OCI-LY1 (cell line): ENCODE data around the gene EFHC1.
A peak's percentile ranks its signal among the peaks of the same experiment; 100 is the strongest.

Source experiments
- H2AFZ ChIP-seq: fragments of 200-600 bp; sonication (generic), shearing (Covaris generic); 2 replicates; pipeline ENCODE4 v1.6.0; 2014; ENCODE audit warnings: antibody characterized with exemption, mild to moderate bottlenecking, low read length
- H3F3A ChIP-seq: fragments of 200-600 bp; sonication (generic), shearing (Covaris generic); 2 replicates; pipeline ENCODE4 v1.6.0; 2014; ENCODE audit warnings: mild to moderate bottlenecking, antibody characterized with exemption, low read length, moderate library complexity; ENCODE audit not compliant: insufficient read depth
- H3K27ac ChIP-seq: fragments of 200-600 bp; sonication (generic); 2 replicates; pipeline ENCODE4 v1.5.1; 2014; ENCODE audit warnings: low read length, mixed run types, mild to moderate bottlenecking, low read depth; ENCODE audit not compliant: poor library complexity, severe bottlenecking
- H3K27me3 ChIP-seq: fragments of 200-600 bp; sonication (generic); 2 replicates; pipeline ENCODE4 v1.6.0; 2014; ENCODE audit warnings: antibody characterized with exemption, mild to moderate bottlenecking, low read length, moderate library complexity; ENCODE audit not compliant: insufficient read depth
- H3K36me3 ChIP-seq: fragments of 200-600 bp; sonication (generic); 2 replicates; pipeline ENCODE4 v1.6.1; 2014; ENCODE audit warnings: mild to moderate bottlenecking, antibody characterized with exemption, low read length, moderate library complexity, mixed read lengths; ENCODE audit not compliant: insufficient read depth
- H3K4me1 ChIP-seq: fragments of 200-600 bp; sonication (generic); 2 replicates; pipeline ENCODE4 v1.5.1; 2014; ENCODE audit warnings: mild to moderate bottlenecking, low read length, moderate library complexity; ENCODE audit not compliant: insufficient read depth, severe bottlenecking
- H3K4me2 ChIP-seq: fragments of 200-600 bp; sonication (generic), shearing (Covaris generic); 2 replicates; pipeline ENCODE4 v1.6.1; 2014; ENCODE audit warnings: low read length
- H3K4me3 ChIP-seq: fragments of 200-600 bp; sonication (generic); 2 replicates; pipeline ENCODE4 v1.5.1; 2014; ENCODE audit warnings: low read length, low read depth, mild to moderate bottlenecking, mixed read lengths; ENCODE audit not compliant: poor library complexity, severe bottlenecking
- H3K79me2 ChIP-seq: fragments of 200-600 bp; shearing (Covaris generic); 2 replicates; pipeline ENCODE4 v1.6.1; 2016; ENCODE audit warnings: mixed run types, low read length, mixed read lengths; ENCODE audit not compliant: insufficient read depth
- H3K9ac ChIP-seq: fragments of 200-600 bp; sonication (generic), shearing (Covaris generic); 2 replicates; pipeline ENCODE4 v1.6.1; 2014; ENCODE audit warnings: mild to moderate bottlenecking, low read length, mixed read lengths
- H3K9me2 ChIP-seq: fragments of 200-600 bp; sonication (generic), shearing (Covaris generic); 2 replicates; pipeline ENCODE4 v1.6.1; 2014; ENCODE audit warnings: low read depth, mild to moderate bottlenecking, low read length, mixed read lengths
- H3K9me3 ChIP-seq: fragments of 200-600 bp; shearing (Covaris generic); 2 replicates; pipeline ENCODE4 v1.6.1; 2014; ENCODE audit warnings: low read length, mixed read lengths
- H4K20me1 ChIP-seq: fragments of 200-600 bp; sonication (generic), shearing (Covaris generic); 2 replicates; pipeline ENCODE4 v1.6.0; 2016; ENCODE audit warnings: mild to moderate bottlenecking, low read length; ENCODE audit not compliant: insufficient read depth
- CTCF ChIP-seq: fragments of 200-600 bp; sonication (generic), shearing (Covaris generic); IDR thresholded peaks from 2 replicates; pipeline ENCODE4 v1.5.1; 2017; ENCODE audit warnings: mild to moderate bottlenecking, antibody characterized with exemption, low read length, moderate library complexity, mixed read lengths
- EZH2 ChIP-seq: fragments of 200-600 bp; sonication (generic), shearing (Covaris generic); IDR thresholded peaks from 2 replicates; pipeline ENCODE4 v1.8.0; 2017; ENCODE audit warnings: borderline replicate concordance, mixed run types, mild to moderate bottlenecking, antibody characterized with exemption, low read length, moderate library complexity, mixed read lengths

Gene EFHC1

GRCh38 chr6:52531834-52532233 lies 111.7 kb downstream of the EFHC1 start:
- Histone ChIP-seq H3F3A (peaks cover 6% of the 10 kb centered on the region; the same call in 1 of the 2 replicates), H3K9me3 (no peaks in the 10 kb centered on the region), H3K36me3 (peaks cover 25% of the 10 kb centered on the region), H3K27ac (peak overlapping the region; percentile 95), H4K20me1 (no peaks in the 10 kb centered on the region), H3K4me1 (peaks cover 86% of the 10 kb centered on the region), H2AFZ (no peak overlapping the region), H3K9me2 (no peaks in the 10 kb centered on the region), H3K27me3 (no peaks in the 10 kb centered on the region), H3K79me2 (peaks cover 8% of the 10 kb centered on the region; the same call in 1 of the 2 replicates), H3K4me3 (no peak overlapping the region), H3K4me2 (no peak overlapping the region; the same call in 1 of the 2 replicates), H3K9ac (peak overlapping the region; percentile 16; the same call in 1 of the 2 replicates)
- TF ChIP-seq CTCF (no peak), EZH2 (no peak)

GRCh38 chr6:52532457-52532856 lies 112.3 kb downstream of the EFHC1 start:
- Histone ChIP-seq H3K4me2 (no peak overlapping the region), H3K27me3 (no peaks in the 10 kb centered on the region), H3K27ac (peak overlapping the region; percentile 95), H4K20me1 (no peaks in the 10 kb centered on the region), H3K9me3 (no peaks in the 10 kb centered on the region), H3K9me2 (no peaks in the 10 kb centered on the region), H3K36me3 (peaks cover 25% of the 10 kb centered on the region), H3K9ac (no peak overlapping the region), H3K4me1 (peaks cover 90% of the 10 kb centered on the region), H3K79me2 (peaks cover 8% of the 10 kb centered on the region; the same call in 1 of the 2 replicates), H2AFZ (no peak overlapping the region), H3F3A (peaks cover 6% of the 10 kb centered on the region; the same call in 1 of the 2 replicates), H3K4me3 (no peak overlapping the region)
- TF ChIP-seq EZH2 (no peak), CTCF (no peak)

GRCh38 chr6:52533491-52533890 lies 113.3 kb downstream of the EFHC1 start:
- TF ChIP-seq EZH2 (no peak), CTCF (no peak)
- Histone ChIP-seq H2AFZ (no peak overlapping the region), H3K36me3 (peaks cover 21% of the 10 kb centered on the region), H3K79me2 (peaks cover 12% of the 10 kb centered on the region; the same call in 1 of the 2 replicates), H3K27ac (peak overlapping the region; percentile 50), H3K4me2 (no peak overlapping the region), H3K4me3 (no peak overlapping the region), H3K27me3 (no peaks in the 10 kb centered on the region), H3K9ac (no peak overlapping the region), H3K9me2 (no peaks in the 10 kb centered on the region), H4K20me1 (no peaks in the 10 kb centered on the region), H3K9me3 (no peaks in the 10 kb centered on the region), H3K4me1 (peaks cover 90% of the 10 kb centered on the region), H3F3A (peaks cover 6% of the 10 kb centered on the region; the same call in 1 of the 2 replicates)
